Tibial artery (tissue), 4 donors: ENCODE data around the gene RELCH.

Source experiments
- DNase-seq, 2 donors: peaks; one replicate each; pipeline ENCODE4 v3.0.0-alpha.2; 2019
- H3K27ac ChIP-seq, 2 donors: fragments of 200-600 bp; sonication (generic) in 1 of 2; 1 replicate in 1 of 2; 2 replicates in 1 of 2; pipeline ENCODE4 v1.5.1; 2018 to 2019; ENCODE audit warnings: mild to moderate bottlenecking in 1 of 2
- H3K27me3 ChIP-seq, 2 donors: fragments of 200-600 bp; sonication (generic) in 1 of 2; one replicate each; pipeline versions ENCODE4 v1.5.1 to v1.6.0; 2016 to 2019
- H3K36me3 ChIP-seq, 3 donors: fragments of 200-600 bp; sonication (generic) in 2 of 3; one replicate each; pipeline ENCODE4 v1.5.1; 2016 to 2019; ENCODE audit warnings: mild to moderate bottlenecking in 2 of 3
- H3K4me1 ChIP-seq, 4 donors: fragments of 200-600 bp; sonication (generic) in 2 of 4; 1 replicate in 3 of 4; 2 replicates in 1 of 4; pipeline ENCODE4 v1.5.1; 2016 to 2019
- H3K4me3 ChIP-seq, 2 donors: fragments of 200-600 bp; sonication (generic) in 1 of 2; 1 replicate in 1 of 2; 2 replicates in 1 of 2; pipeline ENCODE4 v1.5.1; 2018 to 2019; ENCODE audit warnings: mild to moderate bottlenecking in 2 of 2
- H3K9me3 ChIP-seq, 3 donors: fragments of 200-600 bp; sonication (generic) in 1 of 3; one replicate each; pipeline ENCODE4 v1.5.1; 2016 to 2019
- CTCF ChIP-seq, 2 experiments: fragments of 200-600 bp in 1 of 2; fragments of 450-650 bp in 1 of 2; IDR thresholded peaks; one replicate each; pipeline ENCODE4 v1.5.1; 2017 to 2019; ENCODE audit warnings: antibody characterized with exemption in 2 of 2, mild to moderate bottlenecking in 1 of 2, moderate library complexity in 1 of 2
- intact Hi-C: fragments of 100-400 bp; cut with DNase I; formaldehyde crosslinking; loops from one replicate; pipeline ENCODE4 v1.15.0; 2023; ENCODE audit warnings: low total_unique reads

Gene RELCH

GRCh38 chr18:62342884-62343283 lies 155.8 kb downstream of the RELCH start:
- intact Hi-C loops = no loop called here
- Histone ChIP-seq H3K27me3 (no peaks in the 10 kb centered on the region), H3K36me3 (no peaks in the 10 kb centered on the region), H3K4me1 (no peaks in the 10 kb centered on the region), H3K27ac (no peak overlapping the region), H3K4me3 (no peak overlapping the region), H3K9me3 (no peaks in the 10 kb centered on the region)
- TF ChIP-seq CTCF (IDR thresholded peaks at IDR 0.05) = no peak
- no peak for DNase-seq

GRCh38 chr18:62343316-62343715 lies 156.3 kb downstream of the RELCH start:
- Histone ChIP-seq H3K27ac (no peak overlapping the region), H3K4me1 (no peaks in the 10 kb centered on the region), H3K36me3 (no peaks in the 10 kb centered on the region), H3K4me3 (no peak overlapping the region), H3K27me3 (no peaks in the 10 kb centered on the region), H3K9me3 (no peaks in the 10 kb centered on the region)
- no peak for TF ChIP-seq CTCF (IDR thresholded peaks at IDR 0.05)
- intact Hi-C loops = no loop called here
- DNase-seq = no peak

GRCh38 chr18:62345909-62346308 lies 158.9 kb downstream of the RELCH start:
- Histone ChIP-seq H3K4me1 (no peaks in the 10 kb centered on the region), H3K4me3 (no peak overlapping the region), H3K36me3 (no peaks in the 10 kb centered on the region), H3K9me3 (no peaks in the 10 kb centered on the region), H3K27ac (no peak overlapping the region), H3K27me3 (no peaks in the 10 kb centered on the region)
- DNase-seq = no peak
- no peak for TF ChIP-seq CTCF (IDR thresholded peaks at IDR 0.05)
- intact Hi-C loops = no loop called here

GRCh38 chr18:62346333-62347088 lies 159.5 kb downstream of the RELCH start:
- H3K36me3 ChIP-seq = no peaks in the 10 kb centered on the region
- intact Hi-C loops = no loop called here
- no peak for TF ChIP-seq CTCF (IDR thresholded peaks at IDR 0.05)
- no peaks in the 10 kb centered on the region for H3K27me3 ChIP-seq
- H3K4me3 ChIP-seq = no peak overlapping the region
- no peak for DNase-seq
- H3K4me1 ChIP-seq = no peaks in the 10 kb centered on the region
- H3K27ac ChIP-seq = no peak overlapping the region
- H3K9me3 ChIP-seq = no peaks in the 10 kb centered on the region

GRCh38 chr18:62347089-62347506 lies 160.0 kb downstream of the RELCH start:
- Histone ChIP-seq H3K4me1 (no peaks in the 10 kb centered on the region), H3K27ac (no peak overlapping the region), H3K9me3 (no peaks in the 10 kb centered on the region), H3K4me3 (no peak overlapping the region), H3K27me3 (no peaks in the 10 kb centered on the region), H3K36me3 (no peaks in the 10 kb centered on the region)
- intact Hi-C loops = no loop called here
- TF ChIP-seq CTCF (IDR thresholded peaks at IDR 0.05) = no peak
- no peak for DNase-seq
